IPS-18c (cell line): ENCODE measurements around the gene DDX49.

ENCODE experiments used
- H3K4me3 ChIP-seq: 2 replicates; pipeline ENCODE4 v1.7.0; 2013; ENCODE audit warnings: low read depth, mild to moderate bottlenecking, low read length, moderate library complexity; ENCODE audit not compliant: insufficient read depth
- H3K9me3 ChIP-seq: one replicate; pipeline ENCODE4 v1.6.1; 2013; ENCODE audit warnings: mild to moderate bottlenecking, low read length, moderate library complexity; ENCODE audit not compliant: control insufficient read depth, insufficient read depth

DDX49 gene

DNA sequence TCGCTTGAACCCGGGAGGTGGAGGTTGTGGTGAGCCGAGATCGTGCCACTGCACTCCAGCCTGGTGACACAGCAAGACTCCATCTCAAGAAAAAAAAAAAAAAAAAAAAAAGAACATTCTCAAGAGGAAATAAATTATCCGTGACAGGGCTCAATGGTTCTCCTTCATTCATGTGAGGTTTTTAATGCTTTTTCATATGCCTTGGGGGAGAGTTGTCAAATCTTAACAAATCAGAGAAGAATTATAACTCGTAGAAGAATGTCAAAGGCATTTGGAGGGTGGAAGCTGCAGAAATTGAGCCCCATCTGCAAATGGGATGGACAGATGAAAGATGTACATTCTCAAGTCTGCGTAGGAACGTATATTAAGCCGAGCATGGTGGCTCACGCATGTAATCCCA, 56.4 kb downstream of the DDX49 start:
- no peak overlapping the region for H3K4me3 ChIP-seq

More for the DNA sequence above, 56.4 kb downstream of the DDX49 start:
- no peaks in the 10 kb centered on the region for H3K9me3 ChIP-seq
